Activated naive CD4-positive, alpha-beta T cell treated with anti-CD3 and anti-CD28 coated beads, Interleukin-2, amount 50 U/mL, for 24 hours (primary cell): ENCODE data around the gene HFE.
"Not testable (repeated sequence)": the region's sequence is repeated elsewhere in the genome, so short reads cannot be mapped to it uniquely, and the experiment has no call there.

ENCODE experiments used
- H3K27ac Mint-ChIP-seq: one replicate; pipeline ENCODE4 v1.8.0; 2021; ENCODE audit warnings: mild to moderate bottlenecking, mixed read lengths
- H3K27me3 Mint-ChIP-seq: one replicate; pipeline ENCODE4 v1.8.0; 2021; ENCODE audit warnings: mixed read lengths
- H3K36me3 Mint-ChIP-seq: one replicate; pipeline ENCODE4 v1.8.0; 2021; ENCODE audit warnings: mixed read lengths
- H3K4me1 Mint-ChIP-seq: one replicate; pipeline ENCODE4 v1.8.0; 2021; ENCODE audit warnings: mixed read lengths
- H3K4me3 Mint-ChIP-seq: one replicate; pipeline ENCODE4 v1.8.0; 2021; ENCODE audit warnings: mild to moderate bottlenecking, mixed read lengths
- H3K9me3 Mint-ChIP-seq: one replicate; pipeline ENCODE4 v1.8.0; 2021; ENCODE audit warnings: mixed read lengths

HFE gene

GRCh38 chr6:26087284-26088115 is at the start of gene HFE:
Gene HFE (plus strand): TSS chr6:26087429. CDS start chr6:26087441, 12 bp downstream.
- Mint-ChIP-seq H3K9me3 (no peaks in the 10 kb centered on the region), H3K4me3 (peak within 1 kb of the TSS; percentile 84), H3K27ac (peak within 1 kb of the TSS; percentile 43), H3K36me3 (no peaks in the 10 kb centered on the region), H3K27me3 (no peaks in the 10 kb centered on the region), H3K4me1 (peaks cover 33% of the 10 kb centered on the region)

GRCh38 chr6:26041946-26042345 is 45.3 kb upstream of the HFE start:
- H3K9me3 Mint-ChIP-seq: no peaks in the 10 kb centered on the region
- no peak overlapping the region for H3K27ac Mint-ChIP-seq
- no peaks in the 10 kb centered on the region for H3K27me3 Mint-ChIP-seq
- H3K36me3 Mint-ChIP-seq: no peaks in the 10 kb centered on the region
- peaks cover 23% of the 10 kb centered on the region for H3K4me1 Mint-ChIP-seq
- no peak overlapping the region for H3K4me3 Mint-ChIP-seq

GRCh38 chr6:26043384-26044139 is 43.7 kb upstream of the HFE start:
- no peaks in the 10 kb centered on the region for H3K9me3 Mint-ChIP-seq
- no peaks in the 10 kb centered on the region for H3K27me3 Mint-ChIP-seq
- H3K4me3 Mint-ChIP-seq: peak overlapping the region; percentile 91
- H3K4me1 Mint-ChIP-seq: peaks cover 23% of the 10 kb centered on the region
- no peaks in the 10 kb centered on the region for H3K36me3 Mint-ChIP-seq
- peak overlapping the region; percentile 91 for H3K27ac Mint-ChIP-seq

- H3K9me3 Mint-ChIP-seq: no peaks in the 10 kb centered on the region
- no peaks in the 10 kb centered on the region for H3K36me3 Mint-ChIP-seq
These were observed 42.8 kb upstream of the HFE start for GRCh38 chr6:26044140-26045064.

GRCh38 chr6:26045065-26045927 is 41.9 kb upstream of the HFE start:
- no peaks in the 10 kb centered on the region for H3K27me3 Mint-ChIP-seq
- no peaks in the 10 kb centered on the region for H3K9me3 Mint-ChIP-seq
- peak overlapping the region; percentile 94 for H3K27ac Mint-ChIP-seq
- H3K4me1 Mint-ChIP-seq: peaks cover 23% of the 10 kb centered on the region
- no peaks in the 10 kb centered on the region for H3K36me3 Mint-ChIP-seq
- peak overlapping the region; percentile 91 for H3K4me3 Mint-ChIP-seq

More at GRCh38 chr6:26044140-26045064, 42.8 kb upstream of the HFE start:
- H3K27ac Mint-ChIP-seq: peak overlapping the region; percentile 94
- no peaks in the 10 kb centered on the region for H3K27me3 Mint-ChIP-seq
- H3K4me3 Mint-ChIP-seq: peak overlapping the region; percentile 91
- peaks cover 23% of the 10 kb centered on the region for H3K4me1 Mint-ChIP-seq

- H3K4me3 Mint-ChIP-seq: peak overlapping the region; percentile 91
- H3K4me1 Mint-ChIP-seq: peaks cover 23% of the 10 kb centered on the region
- no peaks in the 10 kb centered on the region for H3K36me3 Mint-ChIP-seq
- no peak overlapping the region for H3K27ac Mint-ChIP-seq
- no peaks in the 10 kb centered on the region for H3K9me3 Mint-ChIP-seq
- no peaks in the 10 kb centered on the region for H3K27me3 Mint-ChIP-seq
These were observed 41.3 kb upstream of the HFE start for GRCh38 chr6:26045928-26046368.

- H3K4me3 Mint-ChIP-seq, H3K27me3 Mint-ChIP-seq: not testable (repeated sequence)
- peaks cover 23% of the 10 kb centered on the region for H3K4me1 Mint-ChIP-seq
These were observed 39.9 kb upstream of the HFE start for GRCh38 chr6:26047329-26047728.

GRCh38 chr6:26048590-26048989 is 38.6 kb upstream of the HFE start:
- Mint-ChIP-seq H3K4me3 (no peak overlapping the region), H3K27me3 (no peaks in the 10 kb centered on the region), H3K36me3 (no peaks in the 10 kb centered on the region), H3K4me1 (peaks cover 16% of the 10 kb centered on the region), H3K27ac (no peak overlapping the region), H3K9me3 (no peaks in the 10 kb centered on the region)

More at GRCh38 chr6:26047329-26047728, 39.9 kb upstream of the HFE start:
- H3K36me3 Mint-ChIP-seq, H3K27ac Mint-ChIP-seq, H3K9me3 Mint-ChIP-seq: not testable (repeated sequence)

- Mint-ChIP-seq H3K27me3 (no peaks in the 10 kb centered on the region), H3K9me3 (no peaks in the 10 kb centered on the region), H3K4me1 (peaks cover 15% of the 10 kb centered on the region), H3K27ac (peak overlapping the region; percentile 8), H3K36me3 (no peaks in the 10 kb centered on the region), H3K4me3 (no peak overlapping the region)
These were observed 35.4 kb upstream of the HFE start for GRCh38 chr6:26051665-26052310.

- H3K27ac Mint-ChIP-seq, H3K4me3 Mint-ChIP-seq, H3K36me3 Mint-ChIP-seq, H3K27me3 Mint-ChIP-seq, H3K9me3 Mint-ChIP-seq: not testable (repeated sequence)
- H3K4me1 Mint-ChIP-seq: peaks cover 15% of the 10 kb centered on the region
These were observed 34.4 kb upstream of the HFE start for GRCh38 chr6:26052762-26053250.

- no peaks in the 10 kb centered on the region for H3K36me3 Mint-ChIP-seq
- H3K27me3 Mint-ChIP-seq: no peaks in the 10 kb centered on the region
- H3K27ac Mint-ChIP-seq: peak overlapping the region; percentile 98
- H3K9me3 Mint-ChIP-seq: no peaks in the 10 kb centered on the region
- H3K4me3 Mint-ChIP-seq: peak overlapping the region; percentile 97
- H3K4me1 Mint-ChIP-seq: peaks cover 15% of the 10 kb centered on the region
These were observed 33.0 kb upstream of the HFE start for GRCh38 chr6:26053992-26054780.

GRCh38 chr6:26054781-26055718 is 32.2 kb upstream of the HFE start:
- Mint-ChIP-seq H3K27ac (peak overlapping the region; percentile 98), H3K4me3 (peak overlapping the region; percentile 97), H3K4me1 (peaks cover 15% of the 10 kb centered on the region), H3K27me3 (no peaks in the 10 kb centered on the region), H3K9me3 (no peaks in the 10 kb centered on the region), H3K36me3 (no peaks in the 10 kb centered on the region)
